Colonic mucosa (tissue), 4 donors: ENCODE measurements around the gene ADIPOR2. TPM values are rescaled to one million over a fixed set of nuclear protein-coding genes. Genes with fewer than 3 reads are reported as not detected.

Experiments
- DNase-seq: peaks from one replicate; pipeline ENCODE4 v3.0.0-alpha.2; 2020
- H3K27ac ChIP-seq: fragments of 200-600 bp; one replicate; pipeline ENCODE4 v1.8.0; 2021
- H3K27me3 ChIP-seq: fragments of 200-600 bp; one replicate; pipeline ENCODE4 v1.8.0; 2021
- H3K36me3 ChIP-seq: fragments of 200-600 bp; one replicate; pipeline ENCODE4 v1.8.0; 2021
- H3K4me1 ChIP-seq: fragments of 200-600 bp; one replicate; pipeline ENCODE4 v1.8.0; 2021; ENCODE audit warnings: mild to moderate bottlenecking
- H3K4me3 ChIP-seq: fragments of 200-600 bp; one replicate; pipeline ENCODE4 v1.8.0; 2021
- H3K9ac ChIP-seq, 2 donors: one replicate each; pipeline ENCODE4 v1.7.0; 2013; ENCODE audit warnings: control low read depth in 2 of 2, low read depth in 2 of 2, low read length in 2 of 2
- H3K9me3 ChIP-seq: fragments of 200-600 bp; one replicate; pipeline ENCODE4 v1.8.0; 2021
- CTCF ChIP-seq: fragments of 200-600 bp; IDR thresholded peaks from one replicate; pipeline ENCODE4 v1.8.0; 2022; ENCODE audit warnings: antibody characterized with exemption, mild to moderate bottlenecking
- intact Hi-C: fragments of 100-400 bp; cut with DNase I; formaldehyde crosslinking; loops from one replicate; pipeline ENCODE4 v1.14.1; 2022
- total RNA-seq, 2 donors: library from RNA; stranded (reverse); fragmentation: NEBNext Ultra II Directional in 1 of 2; extraction: Animal tissue kit (Norgen Biotek cat#: 25700) in 1 of 2; gene quantifications; one replicate each; pipeline ENCODE4 v1.2.1, GENCODE V29; 2021
- donor health status: healthy.
- donor health status: DM: no; HTN: no; CAD: no.
- donor health status: DM: no; HTN: no; CAD: no.

Gene ADIPOR2
- total RNA-seq, 2 donors from 2014 or later, result 68.3 to 138 TPM

- no peak for TF ChIP-seq CTCF
- DNase-seq, result no peak
- Histone ChIP-seq H3K4me3 (no peak overlapping the region), H3K36me3 (no peaks in the 10 kb centered on the region), H3K27me3 (no peaks in the 10 kb centered on the region), H3K9me3 (no peaks in the 10 kb centered on the region), H3K4me1 (no peaks in the 10 kb centered on the region), H3K27ac (no peak overlapping the region), H3K9ac (no peak overlapping the region)
- intact Hi-C loops, result no loop called here
Measured at GRCh38 chr12:1763153-1763552, 72.3 kb downstream of the ADIPOR2 start.

GRCh38 chr12:1766110-1766509, 75.2 kb downstream of the ADIPOR2 start:
- Histone ChIP-seq H3K27me3 (no peaks in the 10 kb centered on the region), H3K4me1 (no peaks in the 10 kb centered on the region), H3K9ac (no peak overlapping the region), H3K4me3 (no peak overlapping the region), H3K9me3 (no peaks in the 10 kb centered on the region), H3K27ac (no peak overlapping the region), H3K36me3 (no peaks in the 10 kb centered on the region)
- intact Hi-C loops, result no loop called here
- no peak for DNase-seq
- no peak for TF ChIP-seq CTCF

GRCh38 chr12:1767407-1768090, 76.7 kb downstream of the ADIPOR2 start:
- Histone ChIP-seq H3K4me3 (no peak overlapping the region), H3K36me3 (no peaks in the 10 kb centered on the region), H3K9me3 (no peaks in the 10 kb centered on the region), H3K4me1 (no peaks in the 10 kb centered on the region), H3K27me3 (no peaks in the 10 kb centered on the region), H3K9ac (no peak overlapping the region), H3K27ac (no peak overlapping the region)
- intact Hi-C loops, result no loop called here
- no peak for TF ChIP-seq CTCF
- no peak for DNase-seq

GRCh38 chr12:1768615-1769014, 77.7 kb downstream of the ADIPOR2 start:
- peaks cover under 1% of the 10 kb centered on the region for H3K36me3 ChIP-seq
- H3K4me1 ChIP-seq, result no peaks in the 10 kb centered on the region
- no peak for DNase-seq
- intact Hi-C loops, result no loop called here
- no peak for TF ChIP-seq CTCF
- no peaks in the 10 kb centered on the region for H3K27me3 ChIP-seq
- H3K9me3 ChIP-seq, result no peaks in the 10 kb centered on the region
- H3K27ac ChIP-seq, result no peak overlapping the region
- H3K9ac ChIP-seq, result no peak overlapping the region
- H3K4me3 ChIP-seq, result no peak overlapping the region

GRCh38 chr12:1769809-1770494, 79.1 kb downstream of the ADIPOR2 start:
- Histone ChIP-seq H3K27me3 (no peaks in the 10 kb centered on the region), H3K9ac (no peak overlapping the region), H3K4me1 (no peaks in the 10 kb centered on the region), H3K36me3 (peaks cover 6% of the 10 kb centered on the region), H3K9me3 (no peaks in the 10 kb centered on the region), H3K4me3 (no peak overlapping the region), H3K27ac (no peak overlapping the region)
- TF ChIP-seq CTCF, result no peak
- intact Hi-C loops, result no loop called here
- DNase-seq, result no peak
